CD8-positive, alpha-beta memory T cell (primary cell): ENCODE data around the gene CD79B. TPM values are rescaled to one million over a fixed set of nuclear protein-coding genes. Genes with fewer than 3 reads are reported as not detected.
"Not testable (repeated sequence)": the region's sequence is repeated elsewhere in the genome, so short reads cannot be mapped to it uniquely, and the experiment has no call there.

Source experiments
- CTCF ChIA-PET: fragments of 350-600 bp; sonication (Branson Sonifier 250); formaldehyde crosslinking; loops from one replicate; lab custom pipeline; 2021; ENCODE audit warnings: antibody characterized with exemption; lab: Charles Lee
- POLR2A ChIA-PET: fragments of 350-600 bp; sonication (Branson Sonifier 250); formaldehyde crosslinking; loops from one replicate; lab custom pipeline; 2021; ENCODE audit warnings: antibody characterized with exemption; lab: Charles Lee
- DNase-seq, 5 donors: peaks; one replicate each; pipeline versions ENCODE4 v3.0.0 to v3.0.0-alpha.2; 2020 to 2022; ENCODE audit warnings: mixed read lengths in 1 of 5
- H3K27ac ChIP-seq: one replicate; pipeline ENCODE4 v1.7.0; 2013; ENCODE audit warnings: low read depth, mild to moderate bottlenecking, low read length, moderate library complexity
- H3K27me3 ChIP-seq: 2 replicates; pipeline ENCODE4 v1.7.0; 2013; ENCODE audit warnings: low read length, mild to moderate bottlenecking; ENCODE audit not compliant: insufficient read depth, poor library complexity, severe bottlenecking
- H3K36me3 ChIP-seq: 2 replicates; pipeline ENCODE4 v1.7.0; 2013; ENCODE audit warnings: mild to moderate bottlenecking, low read length, moderate library complexity; ENCODE audit not compliant: insufficient read depth
- H3K4me1 ChIP-seq: 2 replicates; pipeline ENCODE4 v1.7.0; 2013; ENCODE audit warnings: mild to moderate bottlenecking, low read length, moderate library complexity; ENCODE audit not compliant: insufficient read depth
- H3K4me3 ChIP-seq: 2 replicates; pipeline ENCODE4 v1.7.0; 2013; ENCODE audit warnings: mild to moderate bottlenecking, low read length
- H3K9me3 ChIP-seq: 2 replicates; pipeline ENCODE4 v1.7.0; 2013; ENCODE audit warnings: mild to moderate bottlenecking, low read length
- H3K27ac Mint-ChIP-seq, 8 donors: one replicate each; pipeline ENCODE4 v1.8.0; 2020 to 2021; ENCODE audit warnings: mixed read lengths in 8 of 8, mild to moderate bottlenecking in 6 of 8, inconsistent platforms in 3 of 8, moderate library complexity in 3 of 8
- H3K27me3 Mint-ChIP-seq, 2 donors: one replicate each; pipeline ENCODE4 v1.8.0; 2020 to 2021; ENCODE audit warnings: mixed read lengths in 2 of 2, mild to moderate bottlenecking in 1 of 2, moderate library complexity in 1 of 2
- H3K36me3 Mint-ChIP-seq, 3 donors: one replicate each; pipeline ENCODE4 v1.8.0; 2020 to 2021; ENCODE audit warnings: mixed read lengths in 3 of 3, inconsistent platforms in 1 of 3, mild to moderate bottlenecking in 1 of 3
- H3K4me1 Mint-ChIP-seq, 3 donors: one replicate each; pipeline ENCODE4 v1.8.0; 2020 to 2021; ENCODE audit warnings: mixed read lengths in 3 of 3, inconsistent platforms in 1 of 3, mild to moderate bottlenecking in 1 of 3
- H3K4me3 Mint-ChIP-seq, 7 donors: one replicate each; pipeline ENCODE4 v1.8.0; 2020 to 2021; ENCODE audit warnings: mixed read lengths in 7 of 7, mild to moderate bottlenecking in 6 of 7, moderate library complexity in 4 of 7, inconsistent platforms in 2 of 7
- H3K9me3 Mint-ChIP-seq, 5 donors: one replicate each; pipeline ENCODE4 v1.8.0; 2020 to 2022; ENCODE audit warnings: mixed read lengths in 5 of 5, mild to moderate bottlenecking in 3 of 5, moderate library complexity in 2 of 5, inconsistent platforms in 1 of 5
- polyA plus RNA-seq: library from polyadenylated mRNA; unstranded; fragments of 300-500 nt; fragmentation: Illumina TruSeq; gene quantifications from one replicate; pipeline ENCODE4 v1.2.3, GENCODE V29; 2021
- total RNA-seq, 2 experiments: library from RNA; stranded (reverse); gene quantifications; one replicate each; pipeline ENCODE4 v1.2.3, GENCODE V29; 2021

The CD79B gene
- total and polyA plus RNA-seq, 3 experiments from 2014 or later = 18.1 to 36.9 (median 22.2) TPM

GRCh38 chr17:63889026-63889848 lies 42.9 kb downstream of the CD79B start:
- not testable (repeated sequence) for H3K4me1 Mint-ChIP-seq, H3K4me1 ChIP-seq, H3K27ac ChIP-seq, H3K27ac Mint-ChIP-seq, H3K9me3 Mint-ChIP-seq, H3K27me3 Mint-ChIP-seq, H3K27me3 ChIP-seq, H3K9me3 ChIP-seq, H3K4me3 ChIP-seq, H3K36me3 Mint-ChIP-seq, H3K36me3 ChIP-seq
- CTCF ChIA-PET = interaction anchor here (0.7 to 3.1 kb wide), 7 partner anchors 8 to 136 kb away, joined by 3 to 11 read pairs (median 4); partner anchors contain the start of gene GH2
- peak in 2 of 5 donors; percentile 20 to 21 for DNase-seq
- POLR2A ChIA-PET = interaction anchor here (0.8 kb wide), 1 partner anchor 82 kb away, joined by 3 read pairs; no protein-coding TSS in a partner anchor
- peak overlapping the region in 2 of 7 donors; percentile 35 to 41 for H3K4me3 Mint-ChIP-seq

DNA sequence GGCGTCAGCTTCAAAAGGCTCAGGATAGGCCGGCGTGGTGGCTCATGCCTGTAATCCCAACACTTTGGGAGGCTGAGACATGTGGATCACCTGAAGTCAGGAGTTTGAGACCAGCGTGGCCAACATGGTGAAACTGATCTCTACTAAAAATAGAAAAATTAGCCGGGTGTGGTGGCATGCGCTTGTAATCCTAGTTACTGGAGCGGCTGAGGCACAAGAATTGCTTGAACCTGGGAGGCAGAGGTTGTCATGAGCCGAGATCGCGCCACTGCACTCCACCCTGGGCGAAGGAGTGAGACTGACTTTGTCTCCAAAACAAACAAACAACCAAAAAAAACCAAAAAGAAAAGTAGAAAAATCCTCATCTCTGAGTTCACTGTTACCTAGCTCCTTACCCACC lies 47.0 kb downstream of the CD79B start:
- H3K36me3 ChIP-seq, H3K27ac Mint-ChIP-seq, H3K4me3 Mint-ChIP-seq, H3K4me1 ChIP-seq, H3K36me3 Mint-ChIP-seq, H3K27ac ChIP-seq, H3K27me3 Mint-ChIP-seq, H3K27me3 ChIP-seq, DNase-seq, H3K4me1 Mint-ChIP-seq, H3K9me3 Mint-ChIP-seq, CTCF ChIA-PET, H3K9me3 ChIP-seq, H3K4me3 ChIP-seq, POLR2A ChIA-PET: not testable (repeated sequence)

- POLR2A ChIA-PET, H3K9me3 ChIP-seq, H3K27ac Mint-ChIP-seq, H3K4me1 Mint-ChIP-seq, H3K36me3 Mint-ChIP-seq, H3K9me3 Mint-ChIP-seq, H3K4me1 ChIP-seq, H3K27me3 Mint-ChIP-seq, H3K4me3 ChIP-seq, H3K4me3 Mint-ChIP-seq, H3K36me3 ChIP-seq, H3K27ac ChIP-seq, DNase-seq, H3K27me3 ChIP-seq: not testable (repeated sequence)
- CTCF ChIA-PET = interaction anchor here (0.6 to 0.9 kb wide), 3 partner anchors 8 to 1074 kb away, joined by 3 to 4 read pairs (median 3); no protein-coding TSS in a partner anchor
Measured at GRCh38 chr17:63882626-63883126, 49.5 kb downstream of the CD79B start.

DNA sequence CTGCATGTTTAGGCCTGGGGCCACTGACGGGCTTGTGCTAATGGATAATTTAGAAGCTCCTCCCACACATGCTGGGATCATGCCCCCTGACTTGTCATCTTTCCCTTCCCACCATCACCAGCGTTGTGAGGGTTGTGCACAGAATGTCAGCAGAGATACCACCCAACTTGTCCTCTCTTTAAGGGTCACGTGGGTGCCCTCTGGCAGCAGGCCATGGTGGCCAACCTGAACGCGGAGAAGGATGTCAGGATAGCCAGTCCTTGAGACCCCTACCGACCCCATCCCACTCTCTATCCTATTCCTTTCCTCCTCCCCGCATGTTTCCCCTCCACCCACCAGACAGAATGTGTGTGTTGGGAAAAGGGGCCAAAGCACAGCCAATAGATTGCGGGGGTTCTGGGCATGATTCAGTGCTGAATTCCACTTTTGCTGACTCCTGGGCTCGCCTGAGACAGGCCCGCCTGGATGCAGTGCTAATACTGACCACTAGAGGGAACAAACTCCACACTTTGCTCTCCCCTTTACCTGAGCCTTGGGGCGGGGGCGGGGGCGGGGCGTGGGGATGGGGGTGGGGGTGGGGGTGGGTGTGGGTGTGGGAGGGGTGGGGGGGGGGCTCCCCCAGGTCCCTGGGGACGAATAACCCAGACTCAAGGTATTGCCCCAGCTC lies 50.1 kb downstream of the CD79B start, which contains the start of gene GH2:
TSS of gene GH2 (minus strand) at position 10 of the 667 bp plus-strand sequence. CDS start 143 bp downstream, outside the sequence.
- Mint-ChIP-seq H3K4me1 (peaks cover 0 to 3% (median 0%) of the 10 kb centered on the region in 3 donors), H3K27ac (no peak within 1 kb of the TSS), H3K27me3 (peaks cover 1 to 10% of the 10 kb centered on the region in 2 donors), H3K9me3 (no peaks in the 10 kb centered on the region), H3K4me3 (no peak within 1 kb of the TSS), H3K36me3 (no peaks in the 10 kb centered on the region)
- Histone ChIP-seq H3K4me3 (no peak within 1 kb of the TSS), H3K9me3 (no peaks in the 10 kb centered on the region), H3K36me3 (no peaks in the 10 kb centered on the region), H3K27ac (no peak within 1 kb of the TSS), H3K4me1 (no peaks in the 10 kb centered on the region), H3K27me3 (no peaks in the 10 kb centered on the region)
- peak; percentile 37 to 68 (median 43) for DNase-seq
- CTCF ChIA-PET = interaction anchor here (0.6 to 1.7 kb wide), 4 partner anchors 8 to 187 kb away, joined by 3 to 7 read pairs (median 3); no protein-coding TSS in a partner anchor
- POLR2A ChIA-PET = no interaction called here

GRCh38 chr17:63881337-63881736 lies 50.8 kb downstream of the CD79B start:
- peaks cover 4 to 10% of the 10 kb centered on the region in 2 donors for H3K27me3 Mint-ChIP-seq
- H3K36me3 Mint-ChIP-seq, H3K4me1 ChIP-seq, H3K27ac ChIP-seq, DNase-seq, H3K27me3 ChIP-seq, POLR2A ChIA-PET, H3K4me1 Mint-ChIP-seq, H3K9me3 Mint-ChIP-seq, H3K27ac Mint-ChIP-seq, H3K9me3 ChIP-seq, H3K4me3 ChIP-seq, H3K4me3 Mint-ChIP-seq, H3K36me3 ChIP-seq: not testable (repeated sequence)
- CTCF ChIA-PET = interaction anchor here (0.6 to 1.7 kb wide), 3 partner anchors 9 to 187 kb away, joined by 3 to 7 read pairs (median 3); no protein-coding TSS in a partner anchor

- Mint-ChIP-seq H3K4me3 (no peak overlapping the region), H3K27ac (no peak overlapping the region), H3K9me3 (no peaks in the 10 kb centered on the region), H3K36me3 (no peaks in the 10 kb centered on the region), H3K27me3 (peaks cover 4 to 10% of the 10 kb centered on the region in 2 donors), H3K4me1 (peaks cover 0 to 3% (median 0%) of the 10 kb centered on the region in 3 donors)
- H3K9me3 ChIP-seq = no peaks in the 10 kb centered on the region
- ChIA-PET POLR2A (no interaction called here), CTCF (interaction anchor here (1.7 kb wide), 1 partner anchor 9 kb away, joined by 7 read pairs; no protein-coding TSS in a partner anchor)
- no peaks in the 10 kb centered on the region for H3K27me3 ChIP-seq
- H3K4me3 ChIP-seq = no peak overlapping the region
- no peaks in the 10 kb centered on the region for H3K36me3 ChIP-seq
- H3K4me1 ChIP-seq = no peaks in the 10 kb centered on the region
- H3K27ac ChIP-seq = no peak overlapping the region
- no peak for DNase-seq
Measured at GRCh38 chr17:63880706-63881105, 51.4 kb downstream of the CD79B start.
